Osteocyte (in vitro differentiated cells): ENCODE measurements around the gene UMAD1. TPM values are rescaled to one million over a fixed set of nuclear protein-coding genes. Genes with fewer than 3 reads are reported as not detected.

ENCODE experiments used
- DNase-seq: peaks from one replicate; pipeline ENCODE4 v3.0.0; 2021; ENCODE audit warnings: mixed read lengths; ENCODE audit not compliant: unreplicated experiment; ENCODE audit errors: extremely low spot score
- H3K27ac Mint-ChIP-seq: one replicate; pipeline ENCODE4 v1.8.0; 2021; ENCODE audit warnings: mild to moderate bottlenecking, mixed read lengths; ENCODE audit not compliant: unreplicated experiment
- H3K27me3 Mint-ChIP-seq: one replicate; pipeline ENCODE4 v1.8.0; 2021; ENCODE audit warnings: mixed read lengths; ENCODE audit not compliant: unreplicated experiment
- H3K36me3 Mint-ChIP-seq: one replicate; pipeline ENCODE4 v1.8.0; 2021; ENCODE audit warnings: mixed read lengths; ENCODE audit not compliant: unreplicated experiment
- H3K4me1 Mint-ChIP-seq: one replicate; pipeline ENCODE4 v1.8.0; 2021; ENCODE audit warnings: mixed read lengths; ENCODE audit not compliant: unreplicated experiment
- H3K4me3 Mint-ChIP-seq: one replicate; pipeline ENCODE4 v1.8.0; 2021; ENCODE audit warnings: mild to moderate bottlenecking, moderate library complexity, mixed read lengths; ENCODE audit not compliant: unreplicated experiment
- H3K9me3 Mint-ChIP-seq: one replicate; pipeline ENCODE4 v1.8.0; 2021; ENCODE audit warnings: mixed read lengths; ENCODE audit not compliant: unreplicated experiment
- CTCF ChIP-seq: fragments of 200-600 bp; sonication (generic); IDR thresholded peaks from 2 replicates; pipeline ENCODE4 v1.5.0; 2021; ENCODE audit warnings: antibody characterized with exemption, mild to moderate bottlenecking, moderate library complexity
- total RNA-seq: library from RNA; stranded (reverse); gene quantifications from 2 replicates; pipeline ENCODE4 v1.2.1, GENCODE V29; 2021

The UMAD1 gene
- total RNA-seq, 1 donor from 2014 or later, result 10.9 TPM

- H3K4me1 Mint-ChIP-seq, result no peaks in the 10 kb centered on the region
- no peak overlapping the region for H3K4me3 Mint-ChIP-seq
- no peaks in the 10 kb centered on the region for H3K27me3 Mint-ChIP-seq
- H3K9me3 Mint-ChIP-seq, result no peaks in the 10 kb centered on the region
- no peak for DNase-seq
- no peak for TF ChIP-seq CTCF
- H3K27ac Mint-ChIP-seq, result no peak overlapping the region
- H3K36me3 Mint-ChIP-seq, result no peaks in the 10 kb centered on the region
These were observed 268.8 kb downstream of the UMAD1 start for GRCh38 chr7:7909376-7909775.

- no peak for DNase-seq
- Mint-ChIP-seq H3K36me3 (no peaks in the 10 kb centered on the region), H3K27ac (no peak overlapping the region), H3K4me3 (no peak overlapping the region), H3K9me3 (no peaks in the 10 kb centered on the region), H3K4me1 (no peaks in the 10 kb centered on the region), H3K27me3 (no peaks in the 10 kb centered on the region)
- TF ChIP-seq CTCF, result no peak
These were observed 271.0 kb downstream of the UMAD1 start for GRCh38 chr7:7911369-7912123.

GRCh38 chr7:7912937-7913336 is 272.4 kb downstream of the UMAD1 start:
- no peak overlapping the region for H3K4me3 Mint-ChIP-seq
- H3K27ac Mint-ChIP-seq, result no peak overlapping the region
- H3K4me1 Mint-ChIP-seq, result no peaks in the 10 kb centered on the region
- H3K36me3 Mint-ChIP-seq, result no peaks in the 10 kb centered on the region
- DNase-seq, result no peak
- H3K27me3 Mint-ChIP-seq, result no peaks in the 10 kb centered on the region
- no peak for TF ChIP-seq CTCF
- H3K9me3 Mint-ChIP-seq, result no peaks in the 10 kb centered on the region

GRCh38 chr7:7913504-7913903 is 273.0 kb downstream of the UMAD1 start:
- no peak for DNase-seq
- Mint-ChIP-seq H3K9me3 (no peaks in the 10 kb centered on the region), H3K36me3 (no peaks in the 10 kb centered on the region), H3K4me1 (no peaks in the 10 kb centered on the region), H3K27me3 (no peaks in the 10 kb centered on the region), H3K4me3 (no peak overlapping the region), H3K27ac (no peak overlapping the region)
- TF ChIP-seq CTCF, result no peak

- H3K27me3 Mint-ChIP-seq, result no peaks in the 10 kb centered on the region
- no peaks in the 10 kb centered on the region for H3K4me1 Mint-ChIP-seq
- H3K9me3 Mint-ChIP-seq, result no peaks in the 10 kb centered on the region
- no peaks in the 10 kb centered on the region for H3K36me3 Mint-ChIP-seq
- H3K27ac Mint-ChIP-seq, result no peak overlapping the region
- no peak for TF ChIP-seq CTCF
- no peak for DNase-seq
- H3K4me3 Mint-ChIP-seq, result no peak overlapping the region
These were observed 274.0 kb downstream of the UMAD1 start for GRCh38 chr7:7914547-7914946.
